ENCODE results near the gene ANXA6.

ANXA6 gene

DNA sequence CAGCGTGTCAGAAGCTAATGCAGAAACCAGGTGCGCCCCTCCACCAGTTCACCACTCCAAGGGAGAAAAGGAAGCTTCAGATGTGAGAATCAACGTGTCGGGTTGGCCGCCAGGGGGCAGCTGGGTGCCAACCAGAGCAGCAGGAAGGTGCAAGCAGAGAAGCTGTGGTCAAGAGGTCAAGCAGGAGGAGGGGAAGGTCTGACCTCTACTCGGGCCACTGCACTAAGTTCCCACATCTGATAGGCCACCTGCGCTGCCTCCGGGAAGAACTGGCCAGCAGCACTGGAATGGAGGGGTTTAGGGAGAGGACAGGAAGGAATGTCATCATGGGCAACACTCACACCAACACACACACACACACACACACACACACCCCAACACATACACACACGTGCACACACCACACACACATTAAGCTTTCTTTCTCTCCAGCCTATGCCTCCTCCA is 31.4 kb downstream of the ANXA6 start:
- peak; percentile 81 for DNase-seq

DNA sequence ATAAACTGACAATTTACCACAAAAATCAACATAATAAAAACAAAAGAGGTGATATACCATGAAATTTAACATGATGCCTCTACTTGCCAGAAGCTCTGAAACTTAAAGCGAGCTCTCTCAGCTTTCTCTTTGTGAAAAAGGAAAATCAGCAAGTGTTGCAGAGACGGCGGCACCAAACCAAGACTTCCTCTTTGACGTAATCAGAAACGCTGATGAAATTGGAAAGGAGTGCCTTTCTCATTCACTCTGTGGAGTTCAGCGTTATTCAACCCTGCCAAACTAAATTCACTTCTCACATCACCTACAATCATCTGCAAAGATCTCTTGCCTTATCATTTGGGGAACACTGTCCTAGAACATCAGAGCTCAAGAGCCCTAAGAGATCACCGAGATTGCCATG is 32.2 kb downstream of the ANXA6 start:
- DNase-seq: peak; percentile 69

DNA sequence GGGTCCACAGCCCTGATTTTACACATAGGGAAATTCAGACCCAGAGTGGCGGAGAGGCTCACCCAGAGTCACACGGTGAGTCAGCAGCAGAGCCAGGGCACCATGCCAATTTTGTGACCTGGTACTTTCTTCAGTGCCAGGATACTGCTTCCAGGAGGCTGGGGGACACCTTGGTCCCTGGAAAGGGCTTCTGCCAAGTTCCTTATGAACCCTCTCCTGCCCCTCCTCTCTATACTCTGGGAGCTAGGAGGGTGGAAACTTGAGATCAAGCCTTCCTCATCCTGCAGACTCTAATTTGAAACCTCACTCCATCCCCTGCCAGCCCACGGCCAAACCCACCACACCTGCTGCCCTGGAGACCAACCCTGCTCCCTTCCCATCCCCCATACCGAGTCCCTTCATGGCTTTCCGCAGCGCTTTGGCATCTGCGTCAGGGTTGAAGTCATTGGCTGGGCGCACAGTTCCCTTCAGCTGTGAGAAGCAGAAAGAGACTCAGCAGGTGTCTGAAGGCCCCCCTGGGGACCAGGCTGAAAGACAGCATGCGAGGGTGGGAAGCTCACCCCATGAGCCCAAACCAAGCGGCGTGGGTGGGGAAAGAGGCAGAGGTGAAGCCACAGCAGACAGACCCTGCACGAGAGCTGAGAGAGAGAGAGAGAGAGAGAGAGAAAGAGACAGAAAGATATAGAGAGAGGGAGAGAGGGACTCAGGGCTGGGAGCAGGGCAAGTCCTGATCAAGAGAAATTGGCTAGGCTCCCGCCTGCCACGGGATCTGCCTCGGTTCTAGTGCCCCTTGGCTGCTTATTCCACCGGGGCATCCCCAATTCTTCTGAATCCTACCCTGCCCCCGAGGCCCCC is 33.5 kb downstream of the ANXA6 start:
- DNase-seq: peak; percentile 56

DNA sequence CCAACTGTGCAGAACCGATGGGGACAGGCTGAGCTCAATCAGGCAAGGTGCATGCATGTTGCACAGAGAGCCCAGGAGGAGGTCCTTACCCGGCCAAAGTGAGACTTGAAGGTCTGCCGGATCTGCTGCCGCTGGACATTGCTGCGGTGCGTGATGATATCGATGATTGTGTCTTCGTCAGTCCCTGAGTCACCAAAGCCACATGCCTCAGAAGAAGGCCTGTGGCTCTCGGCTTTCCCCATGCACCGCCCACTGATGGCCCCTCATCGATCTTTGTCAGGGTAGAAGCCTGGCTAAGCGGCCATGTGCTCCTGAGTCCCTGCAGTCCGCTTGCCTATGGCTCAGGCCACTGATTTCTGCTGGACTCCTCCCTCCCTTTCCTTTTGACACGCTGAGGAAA is 34.8 kb downstream of the ANXA6 start:
- no peak for DNase-seq

DNA sequence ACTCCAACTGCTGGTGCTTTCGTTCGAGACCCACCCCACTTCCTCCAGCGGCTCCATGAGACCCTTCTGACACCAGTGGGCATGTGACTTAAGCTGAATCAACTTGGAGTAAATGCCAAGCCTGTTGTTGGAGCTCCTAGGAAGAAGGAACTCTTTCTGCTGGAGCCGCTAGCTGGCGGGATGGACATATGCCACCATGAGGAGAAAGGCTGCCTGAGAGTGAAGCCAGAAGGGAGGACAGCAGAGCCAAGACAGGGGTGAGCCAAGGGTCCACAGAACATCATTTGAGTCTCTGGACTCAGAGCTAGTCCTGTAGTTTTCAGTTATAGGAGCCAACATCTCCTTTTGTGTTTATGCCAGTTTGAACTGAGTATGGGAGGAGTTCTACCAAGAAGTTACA is 35.9 kb downstream of the ANXA6 start:
- no peak for DNase-seq

DNA sequence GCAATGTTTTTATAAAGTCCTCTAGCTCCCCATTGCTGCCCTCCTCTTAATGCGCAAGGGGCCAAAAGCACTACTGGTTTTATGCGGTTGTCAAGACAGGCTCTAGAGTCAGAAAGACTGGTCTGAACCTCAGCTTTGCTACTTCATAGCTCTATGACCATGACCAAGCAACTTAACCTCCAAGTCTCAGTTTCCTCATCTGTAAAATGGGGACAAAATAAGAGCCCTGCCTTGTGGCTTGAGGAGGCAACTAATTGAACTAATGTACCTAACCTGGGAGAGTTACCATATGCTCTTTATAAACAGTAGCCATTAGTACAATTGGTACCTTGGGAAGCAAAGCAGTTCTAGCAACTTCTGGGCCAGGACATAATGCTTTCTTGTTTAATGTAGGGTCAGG is 36.5 kb downstream of the ANXA6 start:
- DNase-seq: no peak

DNA sequence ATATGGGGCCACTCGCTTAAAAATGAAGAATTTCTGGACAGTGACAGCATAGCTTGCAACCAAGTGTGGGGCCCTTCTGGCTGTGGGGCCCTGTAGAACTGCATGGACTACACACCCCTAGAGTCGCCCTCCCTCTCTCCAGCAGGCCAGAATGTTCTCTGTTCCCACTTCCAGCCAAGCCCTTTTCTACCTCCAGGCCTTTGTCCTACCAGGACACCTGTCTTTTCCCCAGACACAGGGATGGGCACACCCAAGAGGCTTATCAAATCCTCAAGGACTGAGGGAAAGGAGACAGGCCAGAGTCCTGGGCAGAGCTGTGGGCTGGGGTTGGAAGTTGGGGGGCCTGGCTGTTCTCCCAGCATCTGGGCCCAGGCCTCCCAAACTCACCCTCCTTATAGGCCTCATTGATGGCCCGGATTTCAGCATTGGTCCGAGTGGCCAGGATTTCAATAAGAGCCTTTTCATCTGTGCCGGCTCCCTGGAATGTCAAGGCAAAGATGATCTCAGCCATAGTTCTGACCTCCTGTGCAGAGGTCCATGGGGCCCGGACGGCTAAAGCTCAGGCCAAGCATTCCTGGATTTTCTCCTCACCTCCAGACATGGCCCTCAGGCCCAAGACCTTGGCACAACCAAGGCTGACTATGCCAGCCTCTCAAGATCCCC is 38.5 kb downstream of the ANXA6 start:
- DNase-seq: no peak

DNA sequence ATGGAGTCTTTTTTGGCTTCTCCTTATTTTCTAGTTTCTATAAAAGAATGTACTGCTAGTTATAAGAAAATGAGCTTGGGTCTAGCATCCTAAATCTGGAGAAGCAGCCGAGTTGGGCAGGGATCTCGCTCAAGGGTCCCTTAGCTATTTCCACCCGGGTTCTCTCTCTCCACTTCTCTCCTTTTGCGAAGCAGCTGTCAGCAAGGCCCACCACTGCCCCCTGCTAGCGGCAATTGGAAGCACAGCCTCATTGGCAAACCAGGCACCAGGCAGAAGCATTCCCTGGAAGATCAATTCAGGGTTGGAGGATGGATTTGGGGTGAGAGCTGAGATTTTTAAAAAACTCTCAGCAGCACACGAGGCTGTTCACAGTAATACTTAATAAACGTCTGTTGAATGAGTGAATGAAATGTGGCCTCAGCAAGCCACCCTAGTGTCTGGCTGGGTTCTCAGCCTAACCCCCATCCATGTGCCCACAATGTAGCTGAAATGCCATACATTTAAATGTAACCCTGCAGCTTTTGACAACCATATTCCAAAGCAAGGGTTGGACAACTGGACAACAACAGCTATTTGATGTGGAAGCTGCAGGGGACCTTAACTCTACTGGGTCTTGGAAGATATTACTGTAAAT is 42.2 kb downstream of the ANXA6 start:
- peak; percentile 83 for DNase-seq

DNA sequence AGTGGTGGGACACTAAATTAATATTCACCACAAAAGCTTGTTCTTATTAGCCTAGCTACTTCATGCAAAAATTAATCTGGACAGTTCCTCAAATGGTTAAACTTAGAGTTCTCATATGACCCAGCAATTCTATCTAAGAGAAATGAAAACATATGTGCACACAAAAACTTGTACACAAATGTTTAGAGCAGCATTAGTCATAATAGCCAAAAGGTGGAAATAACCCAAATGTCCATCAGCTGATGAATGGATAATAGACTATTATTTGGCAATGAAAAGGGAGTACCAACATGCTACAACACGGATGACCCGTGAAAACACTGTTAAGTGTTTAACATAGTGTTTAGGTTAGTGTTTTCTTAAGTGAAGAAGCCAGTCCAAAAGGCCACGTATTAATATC is 43.9 kb downstream of the ANXA6 start:
- DNase-seq: no peak

DNA sequence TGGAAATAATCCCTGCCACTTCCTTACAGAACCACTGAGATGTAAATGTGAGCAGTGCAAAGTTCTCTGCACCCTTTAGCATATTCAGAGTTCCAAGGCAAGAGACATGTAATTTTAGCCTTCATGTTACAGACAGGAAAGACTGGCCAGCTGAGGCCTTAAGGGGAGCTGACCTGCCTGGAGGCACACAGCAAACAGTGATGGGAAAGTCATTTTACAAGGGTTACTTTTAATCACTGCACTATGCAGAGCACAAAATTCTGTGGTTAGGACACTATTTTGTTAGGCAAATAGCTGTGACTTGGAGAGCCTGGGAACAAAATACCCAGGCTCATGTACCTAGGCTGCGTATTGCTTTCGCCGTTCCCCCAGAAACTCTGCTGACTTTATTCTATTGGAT is 46.6 kb downstream of the ANXA6 start:
- DNase-seq: no peak

DNA sequence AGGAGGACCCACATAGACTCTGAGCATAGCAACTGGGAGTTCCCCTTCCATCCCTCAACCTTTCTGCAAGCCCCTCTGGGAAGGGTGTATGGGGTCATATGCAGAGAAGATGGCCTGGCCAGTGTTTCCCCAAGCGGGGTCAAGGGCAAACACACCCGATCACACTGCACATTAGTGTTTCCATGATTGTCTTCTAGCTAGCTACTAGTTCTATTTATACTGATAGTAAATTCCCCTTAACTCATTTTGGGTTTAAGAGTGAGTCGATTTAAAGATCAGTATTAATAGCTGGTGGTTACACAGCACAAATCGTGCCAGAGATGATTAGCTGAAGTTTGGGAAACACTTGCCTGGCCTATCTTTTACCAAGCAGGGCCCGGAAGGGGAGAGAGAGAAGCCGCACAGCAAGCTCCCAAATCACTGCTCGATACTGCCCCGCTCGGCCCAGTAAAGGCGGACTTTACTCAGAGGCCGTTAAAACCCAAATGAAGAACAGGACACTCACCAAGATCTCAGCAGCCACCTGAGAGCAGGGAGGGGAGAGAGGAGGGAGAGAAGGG is 47.4 kb downstream of the ANXA6 start:
- no peak for DNase-seq

DNA sequence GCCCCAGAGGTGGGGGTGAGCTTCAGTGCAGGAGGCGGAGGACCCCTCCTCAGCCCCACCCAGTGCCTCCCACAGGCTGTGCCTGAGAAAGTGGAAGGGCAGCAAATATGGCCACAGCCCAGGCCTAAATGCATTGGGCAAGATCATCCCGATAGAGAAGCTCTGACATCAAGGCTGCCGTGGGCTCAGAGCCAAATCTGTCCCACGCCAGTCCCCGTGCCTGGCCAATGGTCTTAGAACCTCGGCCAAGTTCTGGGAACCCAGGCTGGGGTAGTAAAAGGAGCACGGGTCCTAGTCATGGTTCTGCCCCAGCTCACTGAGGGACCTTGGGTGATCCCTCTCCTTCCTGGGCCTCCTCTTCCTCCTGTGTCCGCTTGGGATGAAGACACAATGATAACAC is 49.0 kb downstream of the ANXA6 start:
- no peak for DNase-seq

DNA sequence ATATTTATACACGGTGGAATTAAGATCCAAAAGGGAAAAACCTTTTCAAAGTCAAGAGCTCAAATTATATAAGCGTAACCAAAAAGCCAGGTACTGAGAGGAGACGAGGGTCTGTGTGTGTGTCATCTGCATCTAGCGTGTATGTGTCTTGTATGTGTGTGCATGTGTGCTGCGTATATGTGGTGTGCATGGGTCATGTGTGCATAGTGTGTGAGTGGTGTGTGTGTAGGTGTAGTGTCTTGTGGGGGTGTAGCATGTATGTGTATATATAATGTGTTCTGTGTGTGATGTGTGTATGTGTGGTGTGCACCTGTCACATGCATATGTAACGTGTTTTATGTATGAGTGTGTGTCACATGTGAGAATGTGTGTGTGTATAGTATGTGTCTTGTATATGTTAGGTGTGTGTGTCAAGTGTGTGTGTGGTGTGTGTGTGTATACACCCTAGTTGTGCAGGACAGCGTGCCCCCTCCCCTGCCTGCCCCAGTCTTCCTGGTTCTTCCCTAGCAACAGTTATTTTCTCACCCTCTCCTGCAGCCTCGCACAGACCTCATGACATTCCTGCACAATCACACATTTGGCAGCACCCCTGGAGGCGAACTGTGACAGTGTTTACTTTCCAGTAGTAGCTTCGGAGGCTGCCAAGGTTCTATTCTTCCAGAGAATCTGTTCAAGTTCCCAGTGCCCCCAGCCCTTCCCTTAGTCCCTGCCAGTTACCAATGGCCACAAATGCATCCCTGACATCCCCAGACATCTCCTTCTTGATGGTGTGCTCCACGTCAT is 49.6 kb downstream of the ANXA6 start:
- DNase-seq: no peak

DNA sequence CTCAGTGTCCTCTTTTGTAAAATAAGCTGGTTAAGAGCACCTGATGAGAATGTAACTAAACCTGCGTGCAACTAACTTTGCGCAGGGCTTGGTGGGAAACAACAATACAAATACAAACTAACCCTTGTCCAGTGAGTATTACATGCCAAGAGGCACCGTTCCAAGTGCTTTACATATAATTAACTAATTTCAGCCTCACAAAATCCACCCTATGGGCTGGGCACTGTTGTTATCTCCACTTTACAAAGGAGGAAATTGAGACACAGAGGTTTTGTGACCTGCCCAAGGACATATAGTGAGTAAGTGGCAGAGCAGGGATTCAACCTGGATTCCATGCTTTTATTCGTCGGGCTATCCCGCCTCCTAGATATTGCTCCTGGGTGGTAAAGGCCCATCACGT is 50.5 kb downstream of the ANXA6 start:
- peak; percentile 55 for DNase-seq

DNA sequence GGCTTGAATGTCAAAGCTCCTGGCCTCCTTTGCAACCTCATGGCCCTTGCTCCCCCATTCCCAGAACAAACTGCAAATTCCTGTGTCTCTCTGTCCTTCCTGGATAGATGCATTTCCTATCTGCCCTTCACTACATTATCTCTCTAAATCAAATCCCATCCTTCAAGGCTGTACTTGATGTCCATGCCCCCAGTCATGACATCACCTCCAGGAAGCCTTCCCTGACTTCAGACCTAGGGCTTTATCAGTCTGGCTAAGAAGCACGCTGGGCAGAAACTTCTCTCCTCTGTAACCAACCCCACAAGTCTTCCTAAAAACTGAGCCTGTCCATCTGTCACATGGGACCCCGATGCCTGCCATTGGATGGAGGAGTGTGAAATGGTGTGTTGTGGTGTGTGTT is 51.1 kb downstream of the ANXA6 start:
- no peak for DNase-seq

DNA sequence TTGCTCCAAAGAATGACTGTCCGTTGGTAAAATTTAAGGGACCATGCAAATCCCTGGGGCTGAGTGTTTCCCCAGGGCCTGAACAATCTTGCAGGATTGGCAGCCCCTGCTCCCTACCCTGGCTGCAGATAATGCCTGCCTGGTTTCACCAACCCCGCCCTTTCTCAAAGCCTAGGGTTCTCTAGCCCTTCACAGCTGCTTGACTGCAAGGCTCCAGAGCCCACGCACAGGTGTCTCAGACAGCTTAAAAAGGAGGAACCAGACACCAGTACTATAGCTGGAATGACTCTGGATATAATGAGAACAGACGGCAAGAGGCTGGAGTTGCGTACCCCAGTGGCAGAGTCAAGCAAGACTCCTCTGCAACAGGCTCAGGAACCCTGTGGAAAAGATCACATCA is 51.5 kb downstream of the ANXA6 start:
- DNase-seq: peak; percentile 66

DNA sequence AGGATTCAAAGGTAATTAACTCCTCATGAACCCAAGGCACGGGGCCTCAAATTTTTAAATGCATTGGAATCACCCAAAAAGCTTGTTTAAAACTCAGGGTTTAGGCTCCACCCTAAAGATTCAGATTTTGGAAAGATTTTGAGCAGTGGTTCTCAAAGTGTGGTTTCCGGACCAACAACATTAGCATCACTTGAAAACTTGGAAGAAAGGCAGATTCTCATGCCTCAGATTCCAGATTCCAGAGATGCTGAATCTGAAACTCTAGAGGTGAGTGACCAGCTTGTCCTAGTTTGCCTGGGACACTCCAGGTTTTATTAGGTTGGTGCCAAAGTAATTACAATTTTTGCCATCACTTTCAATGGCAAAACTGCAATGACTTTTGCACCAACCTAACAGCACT is 52.0 kb downstream of the ANXA6 start:
- no peak for DNase-seq

DNA sequence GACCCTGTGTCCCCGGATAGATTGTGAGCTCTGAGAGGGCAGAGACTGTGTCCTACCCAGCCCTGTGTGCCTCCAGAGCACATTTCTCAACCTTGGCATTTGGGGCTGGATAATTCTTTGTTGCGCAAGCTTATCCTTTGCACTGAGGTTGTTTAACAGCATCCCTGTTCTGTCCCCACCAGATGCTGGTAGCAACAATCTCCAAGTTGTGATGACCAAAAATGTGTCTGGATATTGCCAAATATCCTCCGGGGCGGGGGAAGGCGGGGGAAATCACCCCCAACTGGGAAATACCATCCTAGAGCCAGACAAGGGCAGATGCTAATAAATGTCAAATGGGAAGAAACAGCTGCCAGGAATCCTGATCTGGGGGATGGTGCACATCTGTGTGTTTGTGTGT is 52.8 kb downstream of the ANXA6 start:
- no peak for DNase-seq

DNA sequence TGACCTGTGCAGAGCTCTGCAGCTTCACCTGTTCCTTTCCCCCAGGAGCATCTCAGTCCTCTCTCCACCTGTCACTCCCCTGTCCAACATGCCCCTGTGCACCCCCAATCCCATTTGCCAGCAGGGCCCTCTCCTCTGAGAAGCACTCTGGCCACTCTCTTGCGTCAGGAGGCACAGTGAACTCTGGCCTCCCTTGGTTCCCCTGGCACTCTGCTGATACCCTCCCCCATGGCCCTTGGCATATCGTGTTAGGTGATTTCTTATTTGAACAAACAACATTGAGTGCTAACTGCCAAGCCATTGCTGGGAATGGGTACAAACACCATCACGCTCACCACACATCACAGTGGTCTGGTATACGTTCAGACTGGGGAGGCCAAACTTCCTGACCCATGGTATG is 55.8 kb downstream of the ANXA6 start:
- DNase-seq: peak; percentile 18

DNA sequence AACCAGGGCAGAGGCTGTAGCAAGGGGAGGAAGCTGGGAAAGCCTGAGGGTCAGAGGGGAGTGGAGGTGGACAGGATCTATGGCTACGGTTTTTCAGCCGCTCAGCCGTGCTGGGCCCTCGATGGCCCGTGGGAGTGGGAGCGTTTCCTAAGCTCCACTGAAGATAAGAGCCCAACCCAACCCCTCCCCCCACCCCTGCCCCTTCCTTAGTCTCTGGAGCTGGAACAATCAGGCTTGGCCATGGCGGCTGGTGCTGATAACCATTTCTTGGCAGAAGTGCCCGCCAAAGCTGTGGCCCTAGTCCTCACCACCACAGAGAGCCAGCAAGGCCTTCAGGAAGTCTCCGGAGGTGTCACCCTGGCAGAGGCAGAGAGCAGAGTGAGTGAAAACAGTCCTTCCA is 56.4 kb downstream of the ANXA6 start:
- peak; percentile 91 for DNase-seq

DNA sequence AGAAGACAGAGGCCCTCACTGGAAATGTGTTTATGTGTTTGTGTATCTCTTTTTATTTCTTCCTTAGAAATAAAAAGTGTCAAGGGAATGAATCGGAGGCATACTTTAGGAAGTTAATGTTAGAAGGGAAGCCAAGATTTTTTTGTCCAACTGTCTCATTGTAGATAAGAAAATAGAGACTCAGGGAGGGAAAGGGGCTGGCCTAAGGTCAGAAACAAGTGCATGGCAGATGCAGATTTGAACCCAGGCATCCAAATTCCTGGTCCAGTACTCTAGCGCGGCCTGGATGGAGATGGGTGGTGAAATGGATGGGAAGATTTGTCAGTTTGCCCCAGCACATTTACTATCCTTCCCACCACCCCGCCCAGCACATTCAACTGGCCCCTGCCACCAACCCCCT is 56.9 kb downstream of the ANXA6 start:
- DNase-seq: peak; percentile 76

DNA sequence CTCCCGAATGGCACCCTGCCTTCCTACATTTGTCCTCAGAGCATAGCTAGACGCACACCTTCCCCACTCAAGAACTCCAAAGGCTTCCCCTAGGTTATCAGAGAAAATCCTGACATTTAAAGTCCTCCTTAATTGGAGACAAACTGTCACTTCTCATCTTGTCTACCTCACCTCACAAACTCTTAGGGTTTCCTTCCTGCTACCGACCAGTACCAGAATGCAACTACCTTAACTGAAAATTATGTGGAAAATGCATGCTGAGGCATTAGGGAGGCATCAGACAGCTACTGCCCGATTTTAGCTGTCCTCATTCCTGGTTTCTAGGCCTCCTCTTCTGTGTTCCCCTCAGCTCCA is 58.8 kb downstream of the ANXA6 start:
- peak; percentile 15 for DNase-seq

Data from hematopoietic multipotent progenitor cell treated with erythropoietin and hydrocortisone succinate and interleukin-3 and kit ligand, for 6 days (in vitro differentiated cells).